Natural killer cell treated with Interleukin-12 subunit alpha and Interleukin-12 subunit beta and Interleukin-15 and Interleukin-18, amount 100 ng/mL, for 72 hours (primary cell): ENCODE results near the gene MOV10. TPM values are rescaled to one million over a fixed set of nuclear protein-coding genes. Genes with fewer than 3 reads are reported as not detected.
"Not testable (repeated sequence)": the region's sequence is repeated elsewhere in the genome, so short reads cannot be mapped to it uniquely, and the experiment has no call there.

ENCODE experiments used
- ATAC-seq, 2 donors: fragments of 150-1000 bp; cut with Tn5 transposase in 1 of 2; sonication (Bioruptor Pico), chemical (Tn5 transposase) in 1 of 2; 2 replicates each; pipeline ENCODE4 v1.10.0; 2021
- DNase-seq: peaks from one replicate; pipeline ENCODE4 v3.0.0; 2022; ENCODE audit warnings: low spot score
- H3K27ac Mint-ChIP-seq, 2 donors: 1 replicate in 1 of 2; 2 replicates in 1 of 2; pipeline ENCODE4 v1.8.0; 2022; ENCODE audit warnings: mixed read lengths in 2 of 2, mild to moderate bottlenecking in 1 of 2, moderate library complexity in 1 of 2
- H3K27me3 Mint-ChIP-seq, 2 donors: 1 replicate in 1 of 2; 2 replicates in 1 of 2; pipeline ENCODE4 v1.8.0; 2022; ENCODE audit warnings: mixed read lengths in 2 of 2
- H3K36me3 Mint-ChIP-seq: one replicate; pipeline ENCODE4 v1.8.0; 2022; ENCODE audit warnings: mixed read lengths
- H3K4me1 Mint-ChIP-seq, 2 donors: 1 replicate in 1 of 2; 2 replicates in 1 of 2; pipeline ENCODE4 v1.8.0; 2022; ENCODE audit warnings: low read depth in 2 of 2, mixed read lengths in 2 of 2, mild to moderate bottlenecking in 1 of 2
- H3K4me3 Mint-ChIP-seq: one replicate; pipeline ENCODE4 v1.8.0; 2022; ENCODE audit warnings: mixed read lengths
- H3K9me3 Mint-ChIP-seq: 2 replicates; pipeline ENCODE4 v1.8.0; 2022; ENCODE audit warnings: mixed read lengths
- total RNA-seq, 2 donors: library from RNA; stranded (reverse); gene quantifications; one replicate each; pipeline ENCODE4 v1.2.3, GENCODE V29; 2022

The MOV10 gene
- total RNA-seq, 2 donors from 2014 or later = 71.0 to 78.0 TPM

GRCh38 chr1:112715264-112716053 is 41.0 kb downstream of the MOV10 start, which contains the start of gene PPM1J:
Gene PPM1J, minus strand, starts transcription at chr1:112715332. Its CDS starts 31 bp downstream, at chr1:112715301.
- ATAC-seq = peak; percentile 96
- Mint-ChIP-seq H3K4me3 (peak within 1 kb of the TSS; percentile 84), H3K27ac (peak within 1 kb of the TSS; percentile 40 to 75), H3K36me3 (no peaks in the 10 kb centered on the region), H3K9me3 (no peaks in the 10 kb centered on the region), H3K27me3 (peaks cover 0 to 9% of the 10 kb centered on the region in 2 donors), H3K4me1 (peaks cover 15 to 29% of the 10 kb centered on the region in 2 donors)
- peak; percentile 100 for DNase-seq

DNA sequence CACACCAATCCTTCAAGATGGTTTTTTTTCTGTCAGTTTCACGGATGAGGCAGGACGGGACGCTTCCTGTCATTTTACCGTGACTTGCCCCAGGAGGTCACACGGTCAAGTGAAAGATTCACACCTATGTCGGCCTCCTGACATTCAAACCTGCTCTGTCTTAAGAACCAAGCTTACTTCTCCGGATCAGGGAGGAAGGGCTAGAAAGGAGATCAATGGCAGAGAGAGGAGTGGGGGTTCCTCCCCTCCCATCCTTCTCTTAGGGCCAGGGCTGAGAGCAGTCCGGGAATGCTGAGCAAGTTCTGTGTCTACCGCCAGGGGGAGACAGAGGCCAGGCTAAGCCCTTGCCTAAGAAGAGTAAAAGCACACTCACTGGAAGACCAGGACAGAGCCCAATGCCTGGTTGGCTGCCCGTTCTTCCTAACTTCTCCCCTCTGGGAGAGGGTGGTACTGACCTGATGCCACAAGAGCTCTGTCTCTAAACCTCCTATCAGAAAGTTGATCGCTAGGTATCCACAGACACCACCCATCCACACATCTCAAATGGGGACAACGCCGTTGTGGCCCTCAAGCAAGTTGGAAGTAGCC is 41.8 kb downstream of the MOV10 start:
- Mint-ChIP-seq H3K27ac (peak overlapping the region; percentile 25 to 75), H3K9me3 (no peaks in the 10 kb centered on the region), H3K27me3 (peaks cover 0 to 9% of the 10 kb centered on the region in 2 donors), H3K4me1 (peaks cover 15 to 29% of the 10 kb centered on the region in 2 donors), H3K36me3 (no peaks in the 10 kb centered on the region), H3K4me3 (peak overlapping the region; percentile 84)
- DNase-seq = peak; percentile 82
- ATAC-seq = peak; percentile 34 to 58

DNA sequence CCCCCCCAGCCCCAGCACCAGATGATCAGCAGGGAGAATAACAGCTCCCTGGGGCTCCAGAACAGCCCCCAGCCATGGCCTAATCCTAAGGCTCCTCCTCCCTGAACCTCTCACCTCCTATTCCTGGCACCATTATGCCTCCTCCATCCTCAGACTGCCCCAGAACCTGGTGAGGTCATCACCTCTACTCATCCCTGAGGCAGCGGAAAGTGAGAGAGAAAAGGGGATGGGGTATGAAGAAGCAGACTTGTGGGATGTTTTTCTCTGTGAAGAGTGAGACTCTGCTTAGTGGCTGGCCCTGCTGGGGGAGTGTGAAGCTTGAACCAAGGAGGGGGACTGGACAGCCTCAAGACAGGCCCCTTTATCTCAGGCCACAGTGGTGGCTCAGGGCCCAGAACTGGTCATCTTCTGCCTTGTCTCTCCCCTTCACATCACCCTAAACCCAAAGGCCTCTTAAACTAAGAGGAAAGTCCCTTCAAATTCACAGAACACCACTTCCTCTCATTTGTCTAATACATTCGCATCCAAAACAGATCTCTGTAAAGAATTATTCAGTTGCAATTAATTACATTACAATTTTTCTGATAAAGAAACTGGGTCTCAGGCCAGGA is 42.9 kb downstream of the MOV10 start:
- Mint-ChIP-seq H3K36me3 (no peaks in the 10 kb centered on the region), H3K9me3 (no peaks in the 10 kb centered on the region)

DNA sequence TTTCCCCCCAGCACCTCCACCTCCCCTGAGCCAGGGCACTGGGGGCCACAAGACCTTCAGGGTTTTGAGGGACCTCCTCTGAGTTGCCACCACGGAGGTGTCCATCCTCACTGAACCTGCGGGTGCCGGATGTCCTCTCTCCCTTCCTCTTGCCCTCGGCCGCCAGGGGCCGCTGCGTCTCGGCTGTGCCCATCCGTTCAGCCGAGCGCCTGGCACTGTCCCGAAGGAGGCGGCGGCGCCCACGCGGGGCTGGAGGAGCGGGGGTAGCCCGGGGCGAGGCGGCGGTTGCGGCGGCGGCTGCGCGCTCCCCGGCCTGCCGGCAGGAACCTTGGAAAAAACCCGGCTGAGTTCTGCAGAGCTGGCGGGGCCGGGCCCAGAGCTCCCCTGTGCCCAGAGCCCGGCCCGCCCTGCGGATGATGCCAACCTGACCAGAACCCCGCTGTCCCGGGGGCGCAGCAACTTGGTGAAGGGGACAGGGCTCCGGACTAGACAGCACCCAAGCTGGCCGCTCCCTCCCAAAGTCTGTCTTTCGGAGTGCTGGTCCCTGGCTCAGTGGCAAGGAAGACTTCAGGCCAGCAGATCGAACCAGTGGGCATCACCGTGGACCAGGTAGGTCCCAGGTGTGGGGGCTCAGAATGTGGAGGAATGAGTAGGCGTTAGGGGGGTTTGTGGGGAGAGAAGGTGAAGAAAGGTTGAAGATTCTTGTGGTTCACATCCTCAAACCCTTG is 44.4 kb downstream of the MOV10 start:
- H3K9me3 Mint-ChIP-seq = no peaks in the 10 kb centered on the region

More for the DNA sequence above, 42.9 kb downstream of the MOV10 start:
- Mint-ChIP-seq H3K4me1 (peaks cover 15 to 29% of the 10 kb centered on the region in 2 donors), H3K4me3 (peak overlapping the region; percentile 20), H3K27ac (peak overlapping the region in 1 of 2 donors; percentile 75), H3K27me3 (peaks cover 0 to 17% of the 10 kb centered on the region in 2 donors)
- ATAC-seq = no peak
- peak; percentile 56 for DNase-seq

DNA sequence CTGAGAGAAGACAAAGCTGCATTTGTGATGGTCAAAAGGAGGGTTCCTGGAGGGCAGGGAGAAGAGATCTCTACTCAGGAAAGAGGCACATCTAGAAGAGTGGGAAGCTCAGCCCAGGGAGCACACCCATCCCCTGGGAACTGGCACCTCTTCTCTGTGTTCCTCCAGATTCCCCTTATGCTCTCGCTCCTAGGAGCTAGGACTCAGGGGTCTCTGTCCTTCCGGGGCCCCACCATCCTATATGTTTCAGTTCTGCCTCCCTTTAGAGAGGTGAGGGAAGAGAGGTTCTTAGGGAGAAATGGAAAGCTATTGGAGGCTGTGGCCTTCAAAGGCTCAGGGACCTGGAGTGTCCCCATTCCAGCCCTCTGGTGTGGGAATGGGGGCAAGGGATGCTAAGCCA is 45.2 kb downstream of the MOV10 start:
- DNase-seq = peak; percentile 40
- Mint-ChIP-seq H3K27me3 (peaks cover 8 to 14% of the 10 kb centered on the region in 2 donors), H3K9me3 (no peaks in the 10 kb centered on the region), H3K27ac (no peak overlapping the region), H3K36me3 (no peaks in the 10 kb centered on the region), H3K4me3 (no peak overlapping the region), H3K4me1 (peaks cover 20 to 32% of the 10 kb centered on the region in 2 donors)
- no peak for ATAC-seq

More for the DNA sequence above, 44.4 kb downstream of the MOV10 start:
- Mint-ChIP-seq H3K27ac (peak overlapping the region in 1 of 2 donors; percentile 70), H3K36me3 (no peaks in the 10 kb centered on the region), H3K27me3 (peaks cover 8 to 16% of the 10 kb centered on the region in 2 donors), H3K4me3 (no peak overlapping the region), H3K4me1 (peaks cover 20 to 34% of the 10 kb centered on the region in 2 donors)
- ATAC-seq (peak; percentile 45 to 48), DNase-seq (peak; percentile 87)

DNA sequence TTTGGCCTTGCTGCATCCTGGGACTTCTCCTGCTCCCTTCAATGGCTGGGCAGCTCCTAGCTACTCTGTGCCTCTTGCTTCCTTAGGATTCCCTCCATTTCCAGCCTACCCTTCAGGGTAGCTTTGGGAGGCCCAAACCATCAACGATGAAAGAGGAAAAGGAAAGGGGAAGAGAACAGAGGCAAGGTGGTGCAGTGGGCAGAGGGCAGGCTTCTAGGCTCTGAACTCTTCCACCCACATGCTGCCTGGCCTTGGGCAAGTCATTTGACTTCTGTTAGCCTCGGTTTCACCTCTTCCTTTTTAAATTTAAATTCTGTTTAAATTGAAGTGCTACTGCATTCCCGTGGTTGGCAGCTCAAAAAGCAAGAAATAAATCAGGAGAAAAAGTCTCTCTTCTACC is 46.3 kb downstream of the MOV10 start:
- no peaks in the 10 kb centered on the region for H3K9me3 Mint-ChIP-seq
- DNase-seq (no peak), ATAC-seq (no peak)
- H3K36me3 Mint-ChIP-seq = no peaks in the 10 kb centered on the region
- H3K27ac Mint-ChIP-seq = no peak overlapping the region
- peaks cover 15 to 28% of the 10 kb centered on the region in 2 donors for H3K4me1 Mint-ChIP-seq
- H3K27me3 Mint-ChIP-seq = peaks cover 8 to 14% of the 10 kb centered on the region in 2 donors
- H3K4me3 Mint-ChIP-seq = no peak overlapping the region

DNA sequence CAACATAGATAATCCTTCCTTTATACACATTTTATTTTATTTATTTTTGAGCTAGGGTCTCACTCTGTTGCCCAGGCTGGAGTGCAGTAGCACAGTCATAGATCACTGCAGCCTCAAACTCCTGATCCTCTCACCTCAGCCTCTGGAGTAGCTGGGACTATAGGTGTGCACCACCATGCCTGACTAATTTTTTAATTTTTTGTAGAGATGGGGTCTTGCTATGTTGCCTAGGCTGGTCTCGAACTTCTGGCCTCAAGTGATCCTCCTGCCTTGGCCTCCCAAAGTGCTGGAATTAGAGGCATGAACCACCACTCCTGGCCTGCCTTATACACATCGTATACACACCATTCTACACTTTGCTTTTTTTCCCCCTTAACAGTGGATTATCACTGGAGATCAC is 46.8 kb downstream of the MOV10 start:
- H3K4me3 Mint-ChIP-seq, DNase-seq, H3K9me3 Mint-ChIP-seq, ATAC-seq, H3K27ac Mint-ChIP-seq, H3K36me3 Mint-ChIP-seq: not testable (repeated sequence)
- H3K27me3 Mint-ChIP-seq = peaks cover 8 to 14% of the 10 kb centered on the region in 2 donors
- peaks cover 10 to 24% of the 10 kb centered on the region in 2 donors for H3K4me1 Mint-ChIP-seq

DNA sequence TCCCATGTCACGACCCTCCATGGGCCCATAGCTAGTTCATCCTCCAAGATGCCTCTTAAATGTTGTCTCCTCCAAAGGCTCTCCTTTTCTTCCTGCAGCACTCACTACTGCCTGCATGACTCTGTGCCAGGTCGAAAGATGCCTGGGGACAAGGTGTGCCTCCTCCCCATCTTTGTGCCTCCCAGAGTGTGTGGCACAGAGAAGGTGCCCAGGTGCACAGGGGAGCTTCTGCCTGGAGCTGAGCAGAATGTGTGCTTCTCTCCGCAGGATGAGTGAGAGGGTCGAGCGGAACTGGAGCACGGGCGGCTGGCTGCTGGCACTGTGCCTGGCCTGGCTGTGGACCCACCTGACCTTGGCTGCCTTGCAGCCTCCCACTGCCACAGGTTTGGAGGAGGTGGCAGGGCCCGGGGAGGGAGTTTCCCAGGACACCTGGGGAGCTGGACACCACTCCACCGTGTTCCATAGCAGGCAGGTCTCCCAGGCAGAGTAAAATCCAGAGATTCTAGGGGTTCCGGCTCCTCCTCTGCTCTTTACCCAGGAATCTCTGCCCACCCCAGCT is 47.6 kb downstream of the MOV10 start:
- Mint-ChIP-seq H3K4me1 (peaks cover 5 to 16% of the 10 kb centered on the region in 2 donors), H3K9me3 (no peaks in the 10 kb centered on the region), H3K4me3 (no peak overlapping the region), H3K27me3 (peaks cover 8 to 14% of the 10 kb centered on the region in 2 donors), H3K27ac (no peak overlapping the region), H3K36me3 (no peaks in the 10 kb centered on the region)
- ATAC-seq (no peak), DNase-seq (peak; percentile 28)

DNA sequence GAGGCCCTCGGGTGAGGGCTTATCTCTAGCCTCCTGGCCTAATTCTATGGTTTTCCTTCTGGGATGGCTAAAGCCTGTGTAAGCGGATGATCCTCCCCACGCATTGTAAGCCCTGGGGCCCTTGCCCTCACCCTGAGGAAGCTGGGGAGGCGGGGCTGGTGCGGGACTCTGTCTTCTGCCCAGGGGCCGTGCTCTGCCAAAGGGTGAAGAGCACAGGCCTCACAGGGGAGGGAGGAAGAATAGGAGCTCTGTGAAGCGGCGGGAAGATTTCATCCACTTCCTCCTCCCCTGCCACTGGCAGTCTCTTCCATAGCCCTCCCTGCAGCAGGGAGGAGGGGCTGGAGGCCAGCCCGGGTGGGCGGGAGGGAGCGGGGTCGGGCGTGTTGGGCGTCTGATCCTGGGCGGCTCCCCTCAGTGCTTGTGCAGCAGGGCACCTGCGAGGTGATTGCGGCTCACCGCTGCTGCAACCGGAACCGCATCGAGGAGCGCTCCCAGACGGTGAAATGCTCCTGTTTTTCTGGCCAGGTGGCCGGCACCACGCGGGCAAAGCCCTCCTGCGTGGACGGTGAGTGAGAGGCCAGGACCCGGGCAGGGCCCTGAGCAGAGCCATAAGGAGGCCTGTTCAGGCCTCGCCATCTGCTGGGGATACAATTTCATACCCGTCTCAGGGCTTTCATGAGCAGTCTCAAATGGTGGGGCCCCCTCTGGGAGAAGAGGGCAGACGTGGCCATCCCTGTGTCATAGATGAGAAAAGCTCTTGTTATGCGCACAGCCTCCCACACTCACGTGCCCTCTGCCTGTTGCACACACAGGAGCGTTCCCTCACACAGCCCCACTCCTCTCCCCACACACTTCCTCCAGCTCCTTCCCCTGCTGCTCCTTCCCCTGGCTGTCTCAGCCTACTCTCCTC is 48.4 kb downstream of the MOV10 start:
- H3K4me1 Mint-ChIP-seq = peaks cover 5 to 9% of the 10 kb centered on the region in 2 donors
- no peaks in the 10 kb centered on the region for H3K36me3 Mint-ChIP-seq
- H3K27ac Mint-ChIP-seq = no peak overlapping the region
- H3K4me3 Mint-ChIP-seq = no peak overlapping the region
- ATAC-seq (no peak), DNase-seq (peak; percentile 34)
- H3K9me3 Mint-ChIP-seq = no peaks in the 10 kb centered on the region
- H3K27me3 Mint-ChIP-seq = peaks cover 8 to 14% of the 10 kb centered on the region in 2 donors

- Mint-ChIP-seq H3K36me3 (no peaks in the 10 kb centered on the region), H3K27ac (no peak overlapping the region), H3K9me3 (no peaks in the 10 kb centered on the region), H3K4me1 (peaks cover 5 to 8% of the 10 kb centered on the region in 2 donors), H3K27me3 (peaks cover 8 to 14% of the 10 kb centered on the region in 2 donors), H3K4me3 (no peak overlapping the region)
- DNase-seq (peak; percentile 16), ATAC-seq (no peak)
Measured at GRCh38 chr1:112723511-112723839, 49.0 kb downstream of the MOV10 start.

GRCh38 chr1:112724240-112724639 is 49.8 kb downstream of the MOV10 start:
- H3K27ac Mint-ChIP-seq, DNase-seq, ATAC-seq, H3K9me3 Mint-ChIP-seq, H3K36me3 Mint-ChIP-seq, H3K4me3 Mint-ChIP-seq, H3K4me1 Mint-ChIP-seq: not testable (repeated sequence)
- H3K27me3 Mint-ChIP-seq = peaks cover 8 to 14% of the 10 kb centered on the region in 2 donors

- H3K9me3 Mint-ChIP-seq = no peaks in the 10 kb centered on the region
- H3K4me3 Mint-ChIP-seq = no peak overlapping the region
- peaks cover 4 to 8% of the 10 kb centered on the region in 2 donors for H3K27me3 Mint-ChIP-seq
- H3K4me1 Mint-ChIP-seq = peaks cover 4 to 5% of the 10 kb centered on the region in 2 donors
- DNase-seq (no peak), ATAC-seq (peak in 1 of 2 donors; percentile 26)
- H3K36me3 Mint-ChIP-seq = no peaks in the 10 kb centered on the region
- no peak overlapping the region for H3K27ac Mint-ChIP-seq
Measured at GRCh38 chr1:112727716-112728115, 53.3 kb downstream of the MOV10 start.
